NCI-H2107 treated with DMSO at 0.1 percent for 48 hours (cell line): ENCODE data around the gene NOS3.

Experiments
- DNase-seq: peaks from one replicate; lab custom pipeline; 2025; ENCODE audit not compliant: unreplicated experiment; lab: John Stamatoyannopoulos, UW

NOS3 gene

GRCh38 chr7:151056666-151057505, 66.1 kb downstream of the NOS3 start:
- DNase-seq: no peak

- DNase-seq: no peak
These were observed 66.7 kb downstream of the NOS3 start, which contains the start of gene CDK5 for GRCh38 chr7:151057506-151057988. TSS of gene CDK5 (minus strand) at chr7:151057897. CDS start at chr7:151057848, 49 bp downstream.

- peak; percentile 98 for DNase-seq
These were observed 67.4 kb downstream of the NOS3 start for GRCh38 chr7:151057989-151058780.

DNA sequence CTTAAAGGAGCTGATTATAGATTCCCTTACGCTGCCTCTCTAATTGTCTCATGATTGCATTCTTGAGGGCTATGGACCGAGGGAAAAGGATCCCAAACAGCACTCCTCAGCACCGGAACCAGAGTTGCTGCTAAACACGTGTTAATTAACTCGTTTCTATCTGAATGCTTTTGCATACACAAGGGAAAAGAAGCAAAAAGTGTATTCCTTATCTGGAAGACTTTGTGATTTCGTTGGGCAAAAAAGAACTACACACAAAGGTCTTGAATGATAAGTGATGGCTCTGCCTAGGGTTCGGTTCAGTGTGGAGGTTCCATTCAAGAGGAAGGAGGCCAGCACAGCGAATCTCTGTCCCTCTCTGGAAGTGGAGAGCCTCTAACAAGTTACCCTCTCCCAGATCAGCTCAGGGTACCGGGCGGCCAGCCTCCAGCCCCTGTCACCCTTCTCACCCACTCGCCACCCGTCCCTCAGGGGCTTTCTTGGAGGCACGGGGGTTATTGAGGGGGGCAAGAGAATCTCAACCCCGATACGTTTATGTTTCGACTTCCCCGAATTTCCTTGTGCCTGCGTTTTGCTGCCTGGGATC, 68.1 kb downstream of the NOS3 start:
- no peak for DNase-seq

- DNase-seq: no peak
These were observed 68.7 kb downstream of the NOS3 start, which contains the start of gene SLC4A2 for GRCh38 chr7:151059367-151060112. TSS of gene SLC4A2 (plus strand) at chr7:151059589. CDS start at chr7:151061988, 2,399 bp downstream.

- DNase-seq: no peak
These were observed 69.2 kb downstream of the NOS3 start for GRCh38 chr7:151060113-151060415.

DNA sequence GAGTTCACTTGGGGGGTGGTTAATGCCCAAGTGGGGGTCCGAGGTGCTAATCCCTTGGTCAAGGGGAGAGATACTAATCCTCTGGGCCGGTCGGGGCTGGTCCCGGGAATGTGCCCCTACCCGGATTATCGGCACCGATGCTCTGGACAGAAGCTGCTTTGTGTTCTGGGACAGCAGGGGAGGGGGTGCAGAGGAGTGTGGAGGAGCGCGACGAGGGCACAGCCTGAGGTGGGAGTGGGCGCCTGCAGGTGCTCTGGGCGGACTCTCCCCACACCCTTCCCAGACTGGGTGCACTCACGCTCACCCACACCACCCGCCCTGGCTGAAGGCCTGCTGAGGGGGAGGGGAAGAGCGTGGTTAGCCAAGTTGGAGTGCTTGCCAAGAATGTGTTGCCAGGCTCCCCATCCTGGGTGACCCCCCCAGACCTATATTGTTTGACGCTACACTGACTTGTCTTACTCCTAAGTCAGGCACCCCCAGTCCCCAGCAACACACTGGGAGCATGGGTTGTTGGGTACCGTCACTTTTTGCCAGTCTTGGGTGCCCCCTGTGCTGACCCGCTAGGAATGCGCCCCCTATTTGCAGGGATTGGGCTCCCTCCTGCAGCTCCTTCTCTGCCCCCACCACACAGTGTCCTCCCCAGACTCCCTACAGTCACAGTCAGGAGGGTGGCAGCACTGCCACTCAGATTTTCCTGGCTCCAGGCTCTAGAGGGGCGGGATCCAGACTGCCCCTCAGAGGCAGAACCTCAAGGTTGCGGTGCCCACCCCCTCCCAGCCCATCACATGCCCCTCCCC, 69.8 kb downstream of the NOS3 start:
- no peak for DNase-seq

DNA sequence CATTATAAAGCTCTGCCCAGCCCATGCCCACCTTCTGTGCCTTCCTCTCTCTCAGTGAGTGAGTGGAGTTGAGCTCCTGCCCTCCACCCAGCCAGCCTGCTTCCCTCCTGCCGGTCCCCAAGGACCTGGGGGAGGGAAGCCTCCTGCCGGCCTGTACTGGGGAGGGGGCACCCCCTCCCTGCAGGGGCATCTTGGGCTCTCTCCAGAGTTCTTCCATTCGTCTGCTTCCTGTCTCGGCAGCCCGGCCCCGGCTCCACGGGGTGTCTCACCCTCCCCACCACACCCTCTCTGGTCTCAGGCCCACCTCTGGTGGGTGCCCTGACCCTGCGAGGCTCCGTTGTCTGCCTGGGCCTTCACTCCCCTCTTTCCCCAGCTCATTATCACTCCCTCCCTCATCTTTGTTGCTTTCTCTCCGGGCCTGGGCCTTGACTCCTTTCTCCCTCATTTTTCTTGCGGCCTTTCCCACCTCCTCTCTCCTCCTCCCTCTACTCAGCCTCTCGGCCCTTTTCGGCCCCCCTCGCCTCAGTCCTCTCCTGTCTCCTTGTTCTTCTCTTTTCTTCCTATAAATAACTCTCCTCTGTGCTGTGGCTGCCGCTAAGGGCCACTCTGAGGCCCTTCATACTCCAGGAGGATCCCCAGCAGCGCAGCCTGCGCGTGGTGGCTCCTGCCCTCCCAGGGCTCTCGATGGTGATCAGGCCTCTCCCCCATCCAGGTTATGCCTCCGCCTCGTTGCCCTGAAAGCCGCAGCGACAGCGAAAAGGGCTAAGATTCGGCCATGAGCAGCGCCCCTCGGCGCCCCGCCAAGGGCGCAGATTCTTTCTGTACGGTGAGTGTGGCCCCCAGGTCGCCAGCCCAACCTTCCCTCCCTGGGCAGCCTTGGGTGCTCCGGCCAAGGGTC, 70.6 kb downstream of the NOS3 start:
- DNase-seq: no peak

DNA sequence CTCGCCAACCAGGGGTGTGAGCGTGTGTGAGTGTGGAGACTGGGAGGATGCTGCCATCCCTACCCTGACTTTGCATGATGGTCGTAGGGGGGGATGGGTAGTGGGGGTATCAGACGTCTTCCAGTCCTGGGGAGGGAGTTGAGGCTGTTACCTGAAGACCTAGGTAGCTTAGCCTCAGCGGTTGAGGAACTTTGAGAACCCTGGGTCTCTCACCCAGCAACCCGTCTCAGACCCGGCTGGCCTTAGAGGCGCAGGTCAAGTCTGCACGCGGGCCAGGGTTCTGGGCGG, 71.2 kb downstream of the NOS3 start:
- DNase-seq: no peak

DNA sequence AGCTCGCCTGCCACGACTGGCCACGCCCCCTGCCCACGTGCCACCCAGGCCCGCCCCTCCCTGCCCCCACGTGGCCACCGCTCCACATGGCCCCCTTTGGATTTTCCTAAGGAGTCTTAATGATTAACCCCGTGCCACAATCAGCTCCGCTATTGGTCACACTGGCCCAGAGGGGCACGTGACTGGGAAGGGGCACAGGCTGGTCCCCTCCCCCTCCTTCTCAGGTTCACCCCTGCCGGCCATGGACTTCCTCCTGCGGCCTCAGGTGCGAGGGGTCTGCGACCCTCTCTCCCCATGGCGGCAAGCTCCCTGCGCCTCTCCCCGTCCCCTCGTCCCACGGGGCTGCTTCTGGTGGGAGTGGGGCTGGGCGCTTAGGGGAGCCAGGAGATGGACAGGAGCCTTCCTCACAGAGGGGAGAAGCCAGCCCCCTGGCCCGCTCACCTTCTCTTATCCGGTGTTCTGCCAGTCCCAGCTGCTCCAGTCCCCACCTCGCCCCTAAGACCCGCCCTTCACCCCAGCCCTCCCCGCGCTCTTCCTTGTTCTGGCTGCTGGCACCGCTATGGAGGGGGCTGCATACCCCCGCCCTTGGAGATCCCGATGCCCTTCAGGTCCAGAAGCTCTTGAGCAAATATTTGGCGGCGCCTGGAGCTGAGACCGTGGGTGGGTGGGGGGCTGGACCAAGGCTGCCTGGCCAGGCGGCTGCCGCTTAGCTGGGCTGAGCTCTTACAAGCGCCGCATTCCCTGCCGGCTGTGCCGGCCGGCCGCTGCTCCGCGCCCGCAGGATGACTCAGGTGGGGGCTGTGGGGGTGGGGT, 71.8 kb downstream of the NOS3 start:
- no peak for DNase-seq

DNA sequence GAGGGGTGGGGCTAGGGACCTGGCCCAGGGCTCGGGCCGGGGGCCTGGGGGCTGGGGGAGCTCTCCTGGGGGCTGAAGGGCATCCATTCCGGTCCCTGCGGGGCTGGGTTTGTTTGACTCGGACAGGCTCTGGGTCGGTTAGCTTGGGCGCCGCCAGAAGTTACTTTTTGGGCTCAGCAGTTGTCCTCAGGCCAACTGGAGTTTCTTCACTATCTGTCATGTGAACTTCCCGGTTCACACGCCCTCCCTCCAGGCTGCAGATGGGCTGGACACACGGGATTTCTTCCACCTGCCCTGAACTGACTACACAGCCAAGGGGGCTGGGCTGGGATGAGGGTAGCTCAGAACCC, 72.4 kb downstream of the NOS3 start:
- no peak for DNase-seq
